MG63 (cell line): ENCODE data around the gene KCNQ1. TPM values are rescaled to one million over a fixed set of nuclear protein-coding genes. Genes with fewer than 3 reads are reported as not detected.

ENCODE experiments used
- DNase-seq: peaks from one replicate; pipeline ENCODE4 v3.0.0-alpha.2; 2020
- H3K27me3 ChIP-seq: fragments of 250-450 bp; sonication (Bioruptor Pico); 2 replicates; pipeline ENCODE4 v1.5.1; 2020; ENCODE audit warnings: mild to moderate bottlenecking, moderate library complexity
- H3K36me3 ChIP-seq: fragments of 250-450 bp; sonication (Bioruptor Pico); 2 replicates; pipeline ENCODE4 v1.5.1; 2020; ENCODE audit warnings: mild to moderate bottlenecking, moderate library complexity
- H3K4me3 ChIP-seq: fragments of 250-450 bp; sonication (Bioruptor Pico); 2 replicates; pipeline ENCODE4 v1.5.1; 2020; ENCODE audit warnings: mild to moderate bottlenecking, moderate library complexity
- H3K9me3 ChIP-seq: fragments of 250-450 bp; sonication (Bioruptor Pico); 2 replicates; pipeline ENCODE4 v1.5.1; 2020; ENCODE audit warnings: mild to moderate bottlenecking, moderate library complexity
- total RNA-seq: library from RNA; depleted of rRNA; stranded (reverse); fragments of >200 nt; shearing (Covaris generic); gene quantifications from 2 replicates; pipeline ENCODE4 v1.2.3, GENCODE V29; 2014; ENCODE audit warnings: low replicate concordance

KCNQ1 gene
- total RNA-seq, 1 experiment from 2014 or later, result not detected

GRCh38 chr11:2549491-2549875 lies 104.7 kb downstream of the KCNQ1 start:
- no peak overlapping the region for H3K4me3 ChIP-seq
- no peaks in the 10 kb centered on the region for H3K27me3 ChIP-seq
- H3K9me3 ChIP-seq, result no peaks in the 10 kb centered on the region
- H3K36me3 ChIP-seq, result no peaks in the 10 kb centered on the region
- no peak for DNase-seq

GRCh38 chr11:2549876-2550605 lies 105.2 kb downstream of the KCNQ1 start:
- H3K27me3 ChIP-seq, result no peaks in the 10 kb centered on the region
- no peaks in the 10 kb centered on the region for H3K36me3 ChIP-seq
- no peak overlapping the region for H3K4me3 ChIP-seq
- H3K9me3 ChIP-seq, result no peaks in the 10 kb centered on the region
- DNase-seq, result no peak

GRCh38 chr11:2550606-2550970 lies 105.8 kb downstream of the KCNQ1 start:
- Histone ChIP-seq H3K27me3 (no peaks in the 10 kb centered on the region), H3K36me3 (no peaks in the 10 kb centered on the region), H3K9me3 (no peaks in the 10 kb centered on the region), H3K4me3 (no peak overlapping the region)
- no peak for DNase-seq

- no peak overlapping the region for H3K4me3 ChIP-seq
- no peak for DNase-seq
- H3K9me3 ChIP-seq, result no peaks in the 10 kb centered on the region
- no peaks in the 10 kb centered on the region for H3K36me3 ChIP-seq
- no peaks in the 10 kb centered on the region for H3K27me3 ChIP-seq
These were observed 106.3 kb downstream of the KCNQ1 start for GRCh38 chr11:2551131-2551530.

- no peak for DNase-seq
- Histone ChIP-seq H3K27me3 (no peaks in the 10 kb centered on the region), H3K9me3 (no peaks in the 10 kb centered on the region), H3K36me3 (no peaks in the 10 kb centered on the region), H3K4me3 (no peak overlapping the region)
These were observed 107.4 kb downstream of the KCNQ1 start for GRCh38 chr11:2552210-2552609.

GRCh38 chr11:2553198-2553597 lies 108.4 kb downstream of the KCNQ1 start:
- DNase-seq, result no peak
- no peak overlapping the region for H3K4me3 ChIP-seq
- H3K27me3 ChIP-seq, result no peaks in the 10 kb centered on the region
- no peaks in the 10 kb centered on the region for H3K9me3 ChIP-seq
- no peaks in the 10 kb centered on the region for H3K36me3 ChIP-seq

- H3K4me3 ChIP-seq, result no peak overlapping the region
- no peaks in the 10 kb centered on the region for H3K36me3 ChIP-seq
- H3K27me3 ChIP-seq, result no peaks in the 10 kb centered on the region
- DNase-seq, result no peak
- no peaks in the 10 kb centered on the region for H3K9me3 ChIP-seq
These were observed 109.1 kb downstream of the KCNQ1 start for GRCh38 chr11:2553886-2554285.

- H3K27me3 ChIP-seq, result no peaks in the 10 kb centered on the region
- H3K4me3 ChIP-seq, result no peak overlapping the region
- DNase-seq, result no peak
- no peaks in the 10 kb centered on the region for H3K9me3 ChIP-seq
- no peaks in the 10 kb centered on the region for H3K36me3 ChIP-seq
These were observed 109.8 kb downstream of the KCNQ1 start for GRCh38 chr11:2554338-2555207.

- Histone ChIP-seq H3K4me3 (no peak overlapping the region), H3K9me3 (no peaks in the 10 kb centered on the region), H3K36me3 (no peaks in the 10 kb centered on the region), H3K27me3 (no peaks in the 10 kb centered on the region)
- DNase-seq, result no peak
These were observed 110.5 kb downstream of the KCNQ1 start for GRCh38 chr11:2555336-2555735.

GRCh38 chr11:2555891-2556290 lies 111.1 kb downstream of the KCNQ1 start:
- Histone ChIP-seq H3K36me3 (no peaks in the 10 kb centered on the region), H3K9me3 (no peaks in the 10 kb centered on the region), H3K27me3 (no peaks in the 10 kb centered on the region), H3K4me3 (no peak overlapping the region)
- DNase-seq, result no peak

GRCh38 chr11:2557381-2557780 lies 112.6 kb downstream of the KCNQ1 start:
- H3K4me3 ChIP-seq, result no peak overlapping the region
- no peaks in the 10 kb centered on the region for H3K36me3 ChIP-seq
- H3K9me3 ChIP-seq, result no peaks in the 10 kb centered on the region
- H3K27me3 ChIP-seq, result no peaks in the 10 kb centered on the region
- no peak for DNase-seq

GRCh38 chr11:2558397-2558796 lies 113.6 kb downstream of the KCNQ1 start:
- no peaks in the 10 kb centered on the region for H3K27me3 ChIP-seq
- DNase-seq, result no peak
- H3K36me3 ChIP-seq, result no peaks in the 10 kb centered on the region
- H3K4me3 ChIP-seq, result no peak overlapping the region
- no peaks in the 10 kb centered on the region for H3K9me3 ChIP-seq

GRCh38 chr11:2558861-2559526 lies 114.2 kb downstream of the KCNQ1 start:
- Histone ChIP-seq H3K27me3 (no peaks in the 10 kb centered on the region), H3K36me3 (no peaks in the 10 kb centered on the region), H3K9me3 (no peaks in the 10 kb centered on the region), H3K4me3 (no peak overlapping the region)
- DNase-seq, result no peak

- Histone ChIP-seq H3K9me3 (no peaks in the 10 kb centered on the region), H3K36me3 (no peaks in the 10 kb centered on the region), H3K27me3 (no peaks in the 10 kb centered on the region), H3K4me3 (no peak overlapping the region)
- DNase-seq, result no peak
These were observed 114.9 kb downstream of the KCNQ1 start for GRCh38 chr11:2559527-2560311.

- DNase-seq, result no peak
- no peaks in the 10 kb centered on the region for H3K27me3 ChIP-seq
- H3K36me3 ChIP-seq, result no peaks in the 10 kb centered on the region
- no peak overlapping the region for H3K4me3 ChIP-seq
- no peaks in the 10 kb centered on the region for H3K9me3 ChIP-seq
These were observed 117.1 kb downstream of the KCNQ1 start for GRCh38 chr11:2561696-2562581.

- no peak overlapping the region for H3K4me3 ChIP-seq
- no peaks in the 10 kb centered on the region for H3K9me3 ChIP-seq
- no peak for DNase-seq
- no peaks in the 10 kb centered on the region for H3K27me3 ChIP-seq
- H3K36me3 ChIP-seq, result no peaks in the 10 kb centered on the region
These were observed 118.0 kb downstream of the KCNQ1 start for GRCh38 chr11:2562890-2563212.
